SJSA1 (cell line): ENCODE results near the gene SHC1. TPM values are rescaled to one million over a fixed set of nuclear protein-coding genes. Genes with fewer than 3 reads are reported as not detected.

Experiments
- DNase-seq, 2 experiments: peaks; one replicate each; pipeline ENCODE4 v3.0.0-alpha.2; 2015 to 2020; ENCODE audit warnings: low spot score in 2 of 2, low read depth in 1 of 2
- H3K27ac ChIP-seq: fragments of 250-450 bp; sonication (Bioruptor Pico); 2 replicates; pipeline ENCODE4 v1.5.1; 2020; ENCODE audit warnings: mild to moderate bottlenecking, moderate library complexity
- H3K27me3 ChIP-seq: fragments of 250-450 bp; sonication (Bioruptor Pico); replicated peaks from 2 replicates; pipeline ENCODE4 v1.5.1; 2020; ENCODE audit warnings: mild to moderate bottlenecking, moderate library complexity
- H3K36me3 ChIP-seq: fragments of 250-450 bp; sonication (Bioruptor Pico); 2 replicates; pipeline ENCODE4 v1.5.1; 2020; ENCODE audit warnings: mild to moderate bottlenecking
- H3K4me1 ChIP-seq: fragments of 250-450 bp; sonication (Bioruptor Pico); replicated peaks from 2 replicates; pipeline ENCODE4 v1.6.1; 2021; ENCODE audit warnings: mild to moderate bottlenecking
- H3K4me3 ChIP-seq: fragments of 250-450 bp; sonication (Bioruptor Pico); 2 replicates; pipeline ENCODE4 v1.5.1; 2020; ENCODE audit warnings: mild to moderate bottlenecking
- H3K9me3 ChIP-seq: fragments of 250-450 bp; sonication (Bioruptor Pico); replicated peaks from 2 replicates; pipeline ENCODE4 v1.5.1; 2020; ENCODE audit warnings: mild to moderate bottlenecking
- total RNA-seq: library from RNA; depleted of rRNA; stranded (reverse); fragments of >200 nt; shearing (Covaris generic); gene quantifications from 2 replicates; pipeline ENCODE4 v1.2.3, GENCODE V29; 2014

SHC1 gene
- total RNA-seq, 1 experiment from 2014 or later, result 155 TPM

DNA sequence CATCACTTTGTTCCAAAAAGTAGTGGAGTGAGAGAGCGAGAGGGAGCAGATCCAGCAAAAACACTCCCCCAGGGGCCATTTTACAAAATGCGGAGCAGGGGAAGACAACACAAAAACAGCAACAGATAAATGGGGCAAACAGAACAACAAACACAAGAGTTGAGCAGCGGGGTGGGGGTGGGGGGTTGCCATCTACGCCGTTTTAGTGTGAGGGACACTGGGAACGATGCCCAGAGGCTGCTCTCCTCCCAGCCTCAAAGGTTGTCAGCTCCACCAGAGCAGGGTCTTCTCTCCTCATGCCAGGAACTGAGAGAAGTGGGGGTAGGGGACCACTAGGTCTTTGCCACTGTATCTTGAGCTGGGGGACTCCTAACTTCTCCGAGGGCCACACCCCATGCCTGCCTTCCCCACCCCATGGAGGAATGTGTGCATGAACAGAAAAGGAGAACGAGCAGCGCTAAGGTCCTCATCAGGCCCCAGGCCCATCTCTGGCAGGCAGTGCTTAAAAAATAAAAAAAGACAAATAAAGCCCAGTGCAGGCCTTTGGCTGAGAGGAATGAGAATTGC is 13.4 kb downstream of the SHC1 start:
- H3K36me3 ChIP-seq, result peaks cover 32% of the 10 kb centered on the region
- H3K27ac ChIP-seq, result no peak overlapping the region
- H3K9me3 ChIP-seq, result peaks cover 6% of the 10 kb centered on the region
- no peak overlapping the region for H3K4me3 ChIP-seq
- DNase-seq, result no peak
- peaks cover 26% of the 10 kb centered on the region for H3K4me1 ChIP-seq
- no peaks in the 10 kb centered on the region for H3K27me3 ChIP-seq

DNA sequence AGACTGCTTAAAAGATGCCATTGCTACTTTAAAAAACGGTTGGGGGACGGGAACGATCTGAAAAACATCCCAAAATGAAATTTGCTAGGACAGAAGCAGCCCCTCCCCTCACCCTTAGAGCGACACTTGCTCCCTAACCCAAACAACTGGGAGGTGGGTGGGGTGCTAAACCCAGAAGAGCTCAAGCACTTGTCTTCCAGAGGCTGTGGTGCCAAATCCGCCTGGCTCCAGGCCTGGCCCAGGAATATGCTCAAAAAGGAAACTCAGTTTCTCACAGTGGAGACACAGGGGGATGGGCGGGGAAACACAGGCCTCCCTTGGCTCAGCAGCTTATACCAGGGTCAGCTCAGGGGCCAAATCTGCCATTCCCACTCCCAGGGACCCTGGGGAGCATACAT is 14.0 kb downstream of the SHC1 start:
- peaks cover 26% of the 10 kb centered on the region for H3K36me3 ChIP-seq
- peaks cover 3% of the 10 kb centered on the region for H3K9me3 ChIP-seq
- no peaks in the 10 kb centered on the region for H3K27me3 ChIP-seq
- no peak overlapping the region for H3K27ac ChIP-seq
- H3K4me1 ChIP-seq, result peaks cover 20% of the 10 kb centered on the region
- peak overlapping the region; percentile 34 for H3K4me3 ChIP-seq
- no peak for DNase-seq

DNA sequence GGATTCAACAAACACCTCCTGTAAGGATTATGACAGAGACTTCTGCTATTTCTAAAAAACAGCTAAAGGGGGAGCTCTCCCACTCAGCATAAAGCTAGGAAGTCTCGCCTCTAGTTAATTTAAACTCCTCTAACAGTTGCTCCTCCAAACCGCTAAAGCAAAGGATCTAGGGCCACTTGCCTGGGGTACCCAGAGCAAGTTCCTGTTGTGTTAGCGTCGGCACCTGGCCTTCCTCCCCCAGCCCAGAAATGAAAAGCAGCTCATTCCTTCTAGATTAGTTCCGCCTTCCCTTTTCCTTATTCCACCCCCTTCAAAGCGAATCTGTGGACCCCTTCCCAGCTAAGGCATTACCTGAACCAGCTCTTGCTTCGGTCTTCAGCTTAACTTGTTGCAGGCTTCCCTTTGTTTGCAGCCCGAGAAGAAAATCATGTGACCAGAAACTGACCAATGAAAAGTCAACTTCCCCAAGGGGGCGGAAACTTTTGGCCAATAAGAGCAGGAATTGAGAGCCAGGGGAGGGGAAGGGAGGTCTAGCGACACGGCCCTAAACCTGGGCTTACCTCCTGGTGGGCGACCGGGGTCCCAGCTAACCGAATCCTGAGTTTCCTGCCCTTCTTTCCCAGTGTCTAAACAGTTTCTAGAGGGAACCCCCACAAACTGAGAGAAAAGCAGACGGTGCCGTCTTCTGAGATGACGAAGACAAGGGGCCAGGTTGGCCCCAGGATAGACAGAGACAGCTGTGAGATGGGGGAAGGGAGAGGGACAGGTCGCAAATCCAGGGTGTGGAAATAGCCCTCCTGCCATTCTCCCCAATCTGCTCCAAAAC is 14.6 kb downstream of the SHC1 start, which contains the start of gene PBXIP1:
Gene PBXIP1 (minus strand): TSS at position 382 of the 826 bp plus-strand sequence. CDS start 2,378 bp downstream, outside the sequence.
- Histone ChIP-seq H3K4me1 (peaks cover 16% of the 10 kb centered on the region), H3K27me3 (no peaks in the 10 kb centered on the region), H3K36me3 (peaks cover 23% of the 10 kb centered on the region), H3K27ac (peak within 1 kb of the TSS; percentile 4), H3K9me3 (no peaks in the 10 kb centered on the region), H3K4me3 (peak within 1 kb of the TSS; percentile 34)
- DNase-seq, result peak; percentile 72 to 92

DNA sequence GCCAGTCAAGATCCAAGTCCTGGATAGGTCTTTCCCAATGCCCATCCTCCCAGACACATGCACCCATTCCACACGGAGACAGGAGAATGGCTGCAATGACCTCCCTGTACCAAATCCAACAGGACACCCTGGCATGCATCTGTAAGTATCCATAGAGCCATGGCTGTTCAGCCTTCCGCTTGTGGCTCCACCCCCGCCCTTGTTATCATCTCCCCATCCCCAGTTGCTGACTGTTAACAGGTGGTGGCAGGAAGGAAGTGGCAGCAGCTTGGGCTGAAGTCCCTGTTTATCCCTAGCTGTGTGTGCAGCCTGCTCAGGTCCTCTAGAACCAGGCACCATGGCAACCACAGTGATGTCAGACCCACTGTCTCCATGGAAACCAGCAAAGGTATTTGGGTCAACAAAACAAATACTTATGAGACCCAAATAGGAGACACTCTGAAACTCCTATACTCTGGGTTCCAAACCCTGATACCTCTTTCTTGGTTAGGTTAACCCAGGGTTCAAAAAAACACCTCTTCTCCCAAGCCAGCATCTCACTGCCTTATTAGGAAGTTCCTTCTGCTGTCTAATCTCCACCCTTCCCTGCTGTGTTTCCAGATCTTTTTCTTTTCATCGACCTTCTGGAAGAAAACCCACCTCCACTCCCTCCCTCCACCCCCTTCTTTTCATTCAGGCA is 15.4 kb downstream of the SHC1 start:
- Histone ChIP-seq H3K27ac (peak overlapping the region; percentile 4), H3K9me3 (no peaks in the 10 kb centered on the region), H3K4me1 (peaks cover 11% of the 10 kb centered on the region), H3K36me3 (peaks cover 21% of the 10 kb centered on the region), H3K27me3 (no peaks in the 10 kb centered on the region), H3K4me3 (peak overlapping the region; percentile 34)
- no peak for DNase-seq

DNA sequence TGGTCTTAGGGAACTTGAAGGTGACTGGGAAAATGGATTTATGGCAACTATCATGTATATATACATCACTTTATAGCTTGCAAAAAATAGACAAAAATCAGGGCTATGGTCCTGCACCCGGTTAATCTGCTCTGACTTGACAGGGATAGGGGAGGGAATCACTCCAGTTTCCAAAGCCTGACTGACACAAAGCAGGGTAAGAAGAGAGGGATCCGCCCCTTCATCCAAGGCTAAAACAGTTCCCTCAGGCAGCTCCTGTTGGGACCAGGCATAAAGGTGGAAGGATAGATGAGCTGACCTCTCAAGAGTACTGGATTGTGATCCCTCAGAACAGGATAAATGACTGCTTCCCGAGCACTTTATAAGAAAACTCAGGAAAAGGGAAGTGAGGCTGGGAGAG is 16.0 kb downstream of the SHC1 start:
- Histone ChIP-seq H3K27me3 (no peaks in the 10 kb centered on the region), H3K27ac (no peak overlapping the region), H3K4me3 (no peak overlapping the region), H3K4me1 (peaks cover 11% of the 10 kb centered on the region), H3K9me3 (no peaks in the 10 kb centered on the region), H3K36me3 (peaks cover 17% of the 10 kb centered on the region)
- DNase-seq, result no peak

DNA sequence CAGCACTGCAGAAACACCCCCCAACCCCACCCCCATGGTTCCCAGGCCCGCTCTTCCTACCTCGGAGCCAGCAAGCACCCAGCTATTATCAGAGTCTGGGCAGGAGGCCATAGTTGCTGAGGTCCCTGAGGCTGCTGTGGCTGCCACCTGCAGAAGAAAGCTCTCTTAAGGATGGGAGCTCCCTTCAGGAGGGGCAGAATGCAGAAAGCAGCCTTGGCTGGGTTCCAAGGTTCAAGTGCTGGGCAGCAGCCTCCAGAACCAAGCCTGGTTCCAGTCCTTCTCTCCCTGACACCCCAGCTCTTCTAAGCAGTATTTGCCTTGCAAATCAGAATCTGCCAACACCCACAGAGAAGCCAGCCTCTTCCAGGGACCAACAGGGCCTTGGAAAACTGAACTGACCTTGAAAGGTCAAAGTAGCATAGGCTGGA is 16.9 kb downstream of the SHC1 start:
- Histone ChIP-seq H3K27me3 (no peaks in the 10 kb centered on the region), H3K4me3 (no peak overlapping the region), H3K36me3 (peaks cover 8% of the 10 kb centered on the region), H3K9me3 (no peaks in the 10 kb centered on the region), H3K27ac (no peak overlapping the region), H3K4me1 (peaks cover 11% of the 10 kb centered on the region)
- DNase-seq, result no peak

DNA sequence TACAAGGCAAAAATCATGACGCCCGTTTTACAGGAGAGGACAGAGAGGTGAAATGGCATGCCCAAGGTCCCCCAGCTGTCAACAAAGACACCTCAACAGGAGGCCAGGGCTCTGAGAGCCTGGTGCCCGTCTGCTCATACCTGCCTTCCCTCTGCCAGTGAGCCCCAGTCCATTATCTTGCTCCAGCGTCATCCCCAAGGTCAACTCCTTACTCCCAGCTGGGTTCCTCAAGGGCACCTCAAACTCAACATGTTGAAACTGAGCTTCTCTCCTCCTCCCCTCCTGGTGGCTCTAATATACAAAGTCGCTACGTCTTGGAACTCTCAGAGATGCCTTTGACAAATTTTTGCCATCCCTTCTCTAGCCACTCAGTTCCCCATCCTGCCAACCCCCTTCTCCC is 17.9 kb downstream of the SHC1 start:
- Histone ChIP-seq H3K4me1 (peaks cover 11% of the 10 kb centered on the region), H3K36me3 (no peaks in the 10 kb centered on the region; the same call in 1 of the 2 replicates), H3K27me3 (no peaks in the 10 kb centered on the region), H3K9me3 (no peaks in the 10 kb centered on the region), H3K4me3 (no peak overlapping the region), H3K27ac (no peak overlapping the region)
- no peak for DNase-seq

DNA sequence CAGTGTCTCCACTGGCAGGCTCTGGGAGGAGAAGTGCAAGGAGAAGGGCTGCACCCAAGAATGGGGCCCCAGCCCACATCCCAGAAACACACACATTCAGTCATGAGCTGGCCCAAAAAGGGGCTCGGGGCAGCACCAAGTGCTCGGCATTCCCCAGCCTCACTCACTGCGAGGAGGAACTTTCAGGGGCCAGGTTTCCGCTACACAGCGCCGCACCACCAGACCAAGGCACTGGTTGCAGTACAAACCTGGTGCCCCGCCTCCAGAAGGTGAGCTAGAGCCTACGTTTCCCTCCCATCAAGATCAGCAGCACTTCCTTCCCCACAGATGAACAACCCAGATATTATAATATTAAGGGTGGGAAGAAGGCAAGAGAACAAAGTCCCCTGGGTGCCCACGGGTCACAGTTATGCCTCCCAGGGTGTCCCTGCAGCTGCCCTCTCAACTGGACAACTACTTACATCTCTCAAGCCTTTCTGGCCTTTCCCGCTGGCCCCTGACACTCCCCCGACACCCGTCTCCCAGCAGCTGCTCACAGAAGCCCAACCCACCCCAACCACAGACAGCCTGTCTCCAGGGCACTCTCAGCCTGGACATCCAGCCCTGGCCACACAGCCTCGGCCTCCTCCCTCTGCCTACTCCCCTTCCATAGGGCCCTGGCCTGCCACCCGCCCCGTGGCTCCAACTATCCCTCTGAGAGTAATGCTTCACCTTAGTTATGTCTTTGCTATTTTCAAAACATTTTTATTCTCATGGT is 18.5 kb downstream of the SHC1 start:
- no peaks in the 10 kb centered on the region for H3K27me3 ChIP-seq
- DNase-seq, result no peak
- H3K4me1 ChIP-seq, result peaks cover 11% of the 10 kb centered on the region
- no peaks in the 10 kb centered on the region for H3K36me3 ChIP-seq
- H3K27ac ChIP-seq, result no peak overlapping the region
- H3K4me3 ChIP-seq, result no peak overlapping the region
- H3K9me3 ChIP-seq, result no peaks in the 10 kb centered on the region

DNA sequence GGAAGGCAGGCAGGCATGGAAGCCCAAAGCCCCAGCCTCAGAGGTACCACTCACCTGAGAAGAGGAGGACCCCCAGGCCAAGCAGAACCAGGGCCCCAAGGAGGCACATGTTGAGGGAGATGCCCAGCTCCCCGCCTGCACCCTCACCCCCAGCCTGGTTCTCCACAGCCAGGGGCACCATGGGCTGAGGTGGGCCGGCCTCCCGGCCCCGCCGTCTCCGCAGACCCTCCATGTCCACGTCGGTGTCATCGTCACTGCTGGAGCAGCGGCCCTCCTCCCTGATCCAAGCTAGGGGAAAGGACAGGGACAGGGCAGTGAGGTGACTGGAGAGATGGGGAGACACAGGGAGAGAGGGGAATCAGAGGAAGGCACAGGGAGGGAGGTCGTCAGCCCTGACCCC is 22.5 kb downstream of the SHC1 start:
- Histone ChIP-seq H3K27ac (no peak overlapping the region), H3K27me3 (no peaks in the 10 kb centered on the region), H3K36me3 (no peaks in the 10 kb centered on the region), H3K4me1 (no peaks in the 10 kb centered on the region), H3K9me3 (no peaks in the 10 kb centered on the region), H3K4me3 (no peak overlapping the region)
- no peak for DNase-seq

DNA sequence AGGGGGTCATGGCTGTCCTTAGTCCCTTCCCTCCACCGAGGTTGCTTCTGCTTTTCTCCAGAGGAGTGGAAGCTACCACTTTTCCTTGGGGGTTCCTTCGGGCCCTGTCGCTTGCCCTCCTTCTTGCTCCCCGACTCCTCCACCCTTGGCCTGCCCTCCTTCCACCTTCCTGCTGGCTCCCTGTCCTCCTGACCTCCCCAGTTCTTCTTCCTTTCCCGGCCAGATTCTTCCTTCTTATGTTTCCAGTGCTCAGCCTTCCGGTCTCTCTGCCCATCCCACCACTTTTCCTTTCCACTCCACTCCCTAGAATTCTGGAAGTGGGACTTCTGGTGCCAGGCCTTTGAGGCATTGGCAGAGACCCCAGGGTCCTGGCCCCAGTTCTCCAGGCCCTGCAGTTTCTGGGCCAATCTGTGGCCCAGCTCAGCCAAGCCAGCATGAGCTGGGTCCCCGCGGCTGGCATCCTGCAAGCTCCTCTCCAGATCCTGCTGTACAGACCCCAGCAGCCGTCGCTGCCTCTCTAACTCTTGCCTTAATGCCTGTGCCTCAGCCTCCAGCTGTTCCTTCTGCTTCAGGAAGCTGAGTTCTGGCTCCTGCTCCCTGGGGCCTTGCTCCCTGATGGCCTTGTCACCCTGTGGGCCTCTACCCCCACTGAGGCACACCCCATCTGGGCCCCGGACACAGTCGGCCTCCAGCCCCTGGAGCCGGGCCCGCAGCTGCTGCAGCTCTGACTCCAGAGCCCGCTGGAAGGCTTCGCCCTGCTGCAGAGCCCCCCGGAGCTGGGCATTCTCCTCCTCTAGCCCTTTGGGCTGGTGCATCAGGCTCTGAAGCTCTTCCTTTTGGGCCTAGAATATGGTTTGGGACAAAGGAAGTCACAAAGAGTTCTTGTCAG is 24.3 kb downstream of the SHC1 start:
- H3K4me3 ChIP-seq, result no peak overlapping the region
- no peak for DNase-seq
- H3K36me3 ChIP-seq, result no peaks in the 10 kb centered on the region
- no peaks in the 10 kb centered on the region for H3K27me3 ChIP-seq
- H3K27ac ChIP-seq, result no peak overlapping the region
- H3K9me3 ChIP-seq, result no peaks in the 10 kb centered on the region
- no peaks in the 10 kb centered on the region for H3K4me1 ChIP-seq

DNA sequence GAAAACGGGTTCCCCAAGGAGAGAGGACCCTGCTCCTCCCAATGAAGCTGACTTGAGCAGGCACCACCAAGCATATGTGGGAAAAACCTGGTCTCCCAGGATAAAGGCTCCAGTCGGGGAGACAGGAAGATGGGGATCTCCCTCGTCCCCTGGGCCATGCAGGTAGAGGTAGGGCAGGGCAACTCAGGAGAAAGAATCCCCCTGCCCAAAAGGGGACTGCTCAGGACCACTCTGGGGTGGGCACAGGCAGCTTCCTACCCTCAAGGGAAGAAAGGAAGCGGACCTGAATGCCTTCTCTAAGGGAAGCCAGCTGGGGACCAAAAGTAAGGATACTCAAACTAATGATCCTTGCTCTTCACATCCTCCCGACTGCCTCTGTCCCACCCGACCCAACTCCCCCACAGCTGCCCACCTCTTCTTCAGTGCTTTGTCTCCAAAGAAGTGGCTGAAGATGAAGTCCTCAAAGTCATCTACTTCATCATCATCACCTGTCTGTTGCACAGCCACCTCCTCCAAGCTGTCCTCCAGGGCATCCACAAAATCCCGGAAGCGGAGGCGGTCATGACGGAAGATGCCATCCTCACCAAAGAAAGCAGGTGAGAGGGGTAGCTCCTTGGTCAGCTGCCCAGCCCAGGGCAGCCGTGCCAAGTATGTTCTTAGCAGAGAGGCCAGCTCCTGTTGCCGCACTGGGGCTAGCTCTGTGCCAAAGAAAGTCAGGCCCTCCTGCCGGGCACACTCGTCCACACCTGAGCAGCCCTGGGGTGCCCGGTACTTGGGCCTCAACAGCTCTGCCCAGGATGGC is 25.2 kb downstream of the SHC1 start:
- H3K36me3 ChIP-seq, result no peaks in the 10 kb centered on the region
- H3K4me1 ChIP-seq, result no peaks in the 10 kb centered on the region
- no peak overlapping the region for H3K27ac ChIP-seq
- no peaks in the 10 kb centered on the region for H3K27me3 ChIP-seq
- DNase-seq, result no peak
- no peaks in the 10 kb centered on the region for H3K9me3 ChIP-seq
- no peak overlapping the region for H3K4me3 ChIP-seq

DNA sequence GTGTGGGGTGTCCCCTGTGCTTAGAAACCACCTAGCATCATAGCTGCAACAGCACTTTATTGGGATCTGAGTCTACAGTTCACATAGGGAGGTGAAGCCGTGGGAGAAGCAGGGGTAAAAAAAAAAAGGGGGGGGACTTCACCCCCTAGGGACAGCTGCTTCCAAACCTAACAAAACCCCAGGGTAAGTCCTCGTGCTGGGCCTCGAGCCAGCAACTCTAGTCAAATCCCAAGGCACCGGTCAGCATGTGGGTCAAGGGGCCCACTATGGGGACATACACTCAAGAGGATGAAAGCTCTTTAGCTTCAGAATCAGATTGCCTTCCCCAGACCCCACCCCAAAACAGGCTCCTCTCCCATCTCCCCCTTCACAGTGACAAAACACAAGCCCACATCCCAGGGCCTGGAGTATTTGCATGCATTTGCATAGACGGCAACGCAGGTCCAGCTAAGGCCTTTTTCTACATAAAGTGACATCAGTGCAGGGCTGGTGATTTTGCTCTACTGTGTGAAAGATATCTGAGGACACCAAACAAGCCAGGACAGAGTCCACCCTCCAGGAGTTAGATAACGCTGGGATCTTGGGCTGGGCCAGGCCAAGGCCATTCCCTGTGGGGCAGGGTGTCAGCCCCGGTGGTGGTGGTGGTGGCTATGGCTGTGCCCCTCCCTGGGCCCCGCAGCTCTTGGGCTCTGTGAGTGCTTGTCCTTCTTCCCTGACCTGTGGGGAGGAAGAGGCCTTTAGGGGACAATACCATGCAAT is 26.0 kb downstream of the SHC1 start:
- no peak overlapping the region for H3K4me3 ChIP-seq
- DNase-seq, result no peak
- no peaks in the 10 kb centered on the region for H3K9me3 ChIP-seq
- H3K27me3 ChIP-seq, result no peaks in the 10 kb centered on the region
- no peaks in the 10 kb centered on the region for H3K36me3 ChIP-seq
- no peaks in the 10 kb centered on the region for H3K4me1 ChIP-seq
- H3K27ac ChIP-seq, result no peak overlapping the region
